Activated CD4-positive, alpha-beta T cell treated with anti-CD3 and anti-CD28 coated beads, Interleukin-2, Interleukin-6, amounts not matched to agents 100 ng/mL and 50 ng/mL, durations not matched to agents 16 hours and 8 hours (primary cell): Measurements from ENCODE around the gene NRIP2.
"Not testable (repeated sequence)": the region's sequence is repeated elsewhere in the genome, so short reads cannot be mapped to it uniquely, and the experiment has no call there.

ENCODE experiments used
- DNase-seq: peaks from one replicate; pipeline ENCODE4 v3.0.0-alpha.2; 2020

Gene NRIP2

GRCh38 chr12:2834581-2835491, at the start of gene NRIP2:
Gene NRIP2, minus strand, starts transcription at chr12:2835035. Its CDS starts 52 bp downstream, at chr12:2834983.
- DNase-seq: no peak

- DNase-seq: peak; percentile 41
Observed at GRCh38 chr12:2879853-2880252, 45.0 kb upstream of the NRIP2 start.

- DNase-seq: peak; percentile 39
Observed at GRCh38 chr12:2877953-2878732, 43.3 kb upstream of the NRIP2 start.

- DNase-seq: peak; percentile 93
Observed at GRCh38 chr12:2877047-2877952, 42.5 kb upstream of the NRIP2 start, which contains the start of the genes FOXM1 and RHNO1. Gene FOXM1, minus strand, starts transcription at chr12:2877174. Its CDS starts 2,696 bp downstream, at chr12:2874478. Gene RHNO1, plus strand, starts transcription at chr12:2877223. Its CDS starts 8,144 bp downstream, at chr12:2885367.

- peak; percentile 51 for DNase-seq
Observed at GRCh38 chr12:2876431-2877046, 41.7 kb upstream of the NRIP2 start.

GRCh38 chr12:2868986-2869632, 34.3 kb upstream of the NRIP2 start:
- DNase-seq: not testable (repeated sequence)

GRCh38 chr12:2864198-2864597, 29.4 kb upstream of the NRIP2 start:
- no peak for DNase-seq

GRCh38 chr12:2863402-2863801, 28.6 kb upstream of the NRIP2 start:
- DNase-seq: not testable (repeated sequence)

- DNase-seq: no peak
Observed at GRCh38 chr12:2862876-2863275, 28.0 kb upstream of the NRIP2 start.

- no peak for DNase-seq
Observed at GRCh38 chr12:2860170-2860569, 25.3 kb upstream of the NRIP2 start.

- no peak for DNase-seq
Observed at GRCh38 chr12:2858944-2859421, 24.1 kb upstream of the NRIP2 start.

GRCh38 chr12:2858334-2858733, 23.5 kb upstream of the NRIP2 start:
- no peak for DNase-seq

- DNase-seq: no peak
Observed at GRCh38 chr12:2857576-2857975, 22.7 kb upstream of the NRIP2 start.

- DNase-seq: no peak
Observed at GRCh38 chr12:2857021-2857431, 22.2 kb upstream of the NRIP2 start, which contains the start of gene TEX52. Gene TEX52, minus strand, starts transcription at chr12:2857039. Its CDS starts 13 bp downstream, at chr12:2857026.

- no peak for DNase-seq
Observed at GRCh38 chr12:2856051-2856450, 21.2 kb upstream of the NRIP2 start.

- no peak for DNase-seq
Observed at GRCh38 chr12:2855546-2855945, 20.7 kb upstream of the NRIP2 start.

GRCh38 chr12:2854669-2855453, 20.0 kb upstream of the NRIP2 start:
- DNase-seq: no peak

GRCh38 chr12:2853626-2854025, 18.8 kb upstream of the NRIP2 start:
- DNase-seq: peak; percentile 46

- DNase-seq: no peak
Observed at GRCh38 chr12:2851931-2852330, 17.1 kb upstream of the NRIP2 start.

GRCh38 chr12:2845280-2845679, 10.4 kb upstream of the NRIP2 start:
- DNase-seq: no peak
